SK-N-SH (cell line): ENCODE measurements around the gene SLC8B1. TPM values are rescaled to one million over a fixed set of nuclear protein-coding genes. Genes with fewer than 3 reads are reported as not detected.

ENCODE experiments used
- CTCF ChIA-PET: fragments of 300-600, 350-600 bp; formaldehyde crosslinking; extraction: SDS; loops from one replicate; lab custom pipeline; 2021; lab: Yijun Ruan, JAX
- POLR2A ChIA-PET: fragments of 350-600 bp; sonication (Branson Sonifier 250); formaldehyde crosslinking; extraction: SDS; loops from one replicate; lab custom pipeline; 2020; ENCODE audit warnings: antibody characterized with exemption, inconsistent platforms; lab: Yijun Ruan, JAX
- DNase-seq: peaks from one replicate; pipeline ENCODE4 v3.0.0; 2012
- H2AFZ ChIP-seq: fragments of 200-600 bp; sonication (generic); 2 replicates; pipeline ENCODE4 v1.8.1; 2016; ENCODE audit warnings: antibody characterized with exemption, mild to moderate bottlenecking, low read depth
- H3F3A ChIP-seq: fragments of 200-600 bp; sonication (generic); replicated peaks from 2 replicates; pipeline ENCODE3; 2016; ENCODE audit warnings: antibody characterized with exemption, mild to moderate bottlenecking; ENCODE audit not compliant: insufficient read depth
- H3K27ac ChIP-seq, 2 experiments: fragments of 200-500 bp in 1 of 2; fragments of 200-600 bp in 1 of 2; sonication (Bioruptor generic) in 1 of 2; sonication (generic), shearing (Covaris generic) in 1 of 2; 2 replicates each; pipeline versions ENCODE4 v1.5.1 to v1.6.1; 2014 to 2016; ENCODE audit warnings: low read depth in 2 of 2, inconsistent platforms in 1 of 2, low read length in 1 of 2, mild to moderate bottlenecking in 1 of 2, mixed read lengths in 1 of 2
- H3K27me3 ChIP-seq: fragments of 200-600 bp; sonication (generic), shearing (Covaris generic); 2 replicates; pipeline ENCODE4 v1.6.1; 2016; ENCODE audit warnings: mixed run types; ENCODE audit not compliant: insufficient read depth
- H3K36me3 ChIP-seq, 2 experiments: fragments of 200-500 bp in 1 of 2; fragments of 200-600 bp in 1 of 2; sonication (Bioruptor generic) in 1 of 2; sonication (generic) in 1 of 2; replicated peaks in 1 of 2; 2 replicates each; pipeline versions ENCODE3 to v1.5.1; 2014 to 2016; ENCODE audit warnings: low read length in 1 of 2, mild to moderate bottlenecking in 1 of 2; ENCODE audit not compliant: insufficient read depth in 2 of 2, control insufficient read depth in 1 of 2
- H3K4me1 ChIP-seq, 2 experiments: fragments of 200-500 bp in 1 of 2; fragments of 200-600 bp in 1 of 2; sonication (Bioruptor generic) in 1 of 2; sonication (generic), shearing (Covaris generic) in 1 of 2; 2 replicates each; pipeline versions ENCODE4 v1.5.1 to v1.6.1; 2014 to 2016; ENCODE audit warnings: low read depth in 1 of 2, low read length in 1 of 2, mixed run types in 1 of 2; ENCODE audit not compliant: insufficient read depth in 2 of 2, control insufficient read depth in 1 of 2
- H3K4me2 ChIP-seq: fragments of 200-600 bp; sonication (generic), shearing (Covaris generic); 2 replicates; pipeline ENCODE4 v1.6.1; 2017; ENCODE audit warnings: mixed run types
- H3K4me3 ChIP-seq, 2 experiments: fragments of 200-500 bp in 1 of 2; fragments of 200-600 bp in 1 of 2; sonication (Bioruptor generic) in 1 of 2; sonication (generic), shearing (Covaris generic) in 1 of 2; 2 replicates each; pipeline versions ENCODE4 v1.5.1 to v1.8.1; 2014 to 2016; ENCODE audit warnings: low read depth in 2 of 2, inconsistent platforms in 1 of 2, low read length in 1 of 2, mild to moderate bottlenecking in 1 of 2, mixed read lengths in 1 of 2, moderate library complexity in 1 of 2
- H3K79me2 ChIP-seq: fragments of 200-600 bp; sonication (generic); 2 replicates; pipeline ENCODE4 v1.8.1; 2017; ENCODE audit warnings: mild to moderate bottlenecking; ENCODE audit not compliant: insufficient read depth
- H3K9ac ChIP-seq: fragments of 200-600 bp; sonication (generic); 2 replicates; pipeline ENCODE4 v1.6.1; 2017; ENCODE audit warnings: mixed run types
- H3K9me2 ChIP-seq: fragments of 200-600 bp; sonication (generic); 2 replicates; pipeline ENCODE4 v1.6.1; 2017; ENCODE audit warnings: mixed run types
- H3K9me3 ChIP-seq: fragments of 200-600 bp; sonication (generic); 2 replicates; pipeline ENCODE4 v1.6.1; 2017; ENCODE audit warnings: mixed run types, mild to moderate bottlenecking, moderate library complexity
- H4K20me1 ChIP-seq: fragments of 200-600 bp; sonication (generic); 2 replicates; pipeline ENCODE4 v1.6.1; 2017; ENCODE audit warnings: mild to moderate bottlenecking, mixed run types; ENCODE audit not compliant: insufficient read depth
- CTCF ChIP-seq: fragments of 200-600 bp; sonication (generic); IDR thresholded peaks from 2 replicates; pipeline ENCODE4 v1.6.1; 2017; ENCODE audit warnings: antibody characterized with exemption, mild to moderate bottlenecking, moderate library complexity
- FOSL2 ChIP-seq: IDR thresholded peaks from 2 replicates; pipeline ENCODE4 v1.4.0; 2012; ENCODE audit warnings: low read depth, mild to moderate bottlenecking, moderate library complexity, borderline replicate concordance
- FOXM1 ChIP-seq: IDR thresholded peaks from 2 replicates; pipeline ENCODE4 v1.4.0; 2012; ENCODE audit warnings: low read depth, mild to moderate bottlenecking
- GABPA ChIP-seq: IDR thresholded peaks from 2 replicates; pipeline ENCODE4 v1.4.0; 2012; ENCODE audit warnings: low read depth, mild to moderate bottlenecking
- GATA2 ChIP-seq: sonication (generic); formaldehyde crosslinking; IDR thresholded peaks from 2 replicates; pipeline ENCODE4 v1.5.0; 2020; ENCODE audit warnings: mild to moderate bottlenecking, missing genetic modification reagents
- JUND ChIP-seq: IDR thresholded peaks from 2 replicates; pipeline ENCODE4 v1.4.0; 2012
- MAX ChIP-seq: IDR thresholded peaks from 2 replicates; pipeline ENCODE4 v1.4.0; 2012; ENCODE audit warnings: low read depth
- NFIC ChIP-seq: IDR thresholded peaks from 2 replicates; pipeline ENCODE4 v1.4.0; 2012; ENCODE audit warnings: borderline replicate concordance
- PBX3 ChIP-seq: IDR thresholded peaks from 2 replicates; pipeline ENCODE4; 2012
- POLR2AphosphoS5 ChIP-seq: IDR thresholded peaks from 2 replicates; pipeline ENCODE4 v1.6.1; 2012; ENCODE audit warnings: low read depth, low read length
- REST ChIP-seq: IDR thresholded peaks from 2 replicates; pipeline ENCODE4 v1.6.1; 2012; ENCODE audit warnings: mild to moderate bottlenecking, low read depth, low read length, moderate library complexity
- SIN3A ChIP-seq: IDR thresholded peaks from 2 replicates; pipeline ENCODE4 v1.6.1; 2012; ENCODE audit warnings: low read depth, mild to moderate bottlenecking, low read length, moderate library complexity, borderline replicate concordance
- TAF1 ChIP-seq: IDR thresholded peaks from 2 replicates; pipeline ENCODE4 v1.6.1; 2012; ENCODE audit warnings: low read depth, mild to moderate bottlenecking, low read length, moderate library complexity, borderline replicate concordance
- TCF12 ChIP-seq: IDR thresholded peaks from 2 replicates; pipeline ENCODE4 v1.4.0; 2012
- TEAD4 ChIP-seq: IDR thresholded peaks from 2 replicates; pipeline ENCODE4 v1.4.0; 2012; ENCODE audit warnings: mild to moderate bottlenecking, borderline replicate concordance; ENCODE audit not compliant: insufficient read depth
- USF1 ChIP-seq: IDR thresholded peaks from 2 replicates; pipeline ENCODE4 v1.4.0; 2012; ENCODE audit warnings: low read depth, borderline replicate concordance
- WGBS: methylation state at CpG from one replicate; pipeline ENCODE4 v1.1.6; 2017; ENCODE audit warnings: low lambda C conversion rate; 5-methylcytosine and 5-hydroxymethylcytosine counted together
- polyA plus RNA-seq, 3 experiments: library from polyadenylated mRNA; depleted of rRNA; stranded (reverse); fragments of >200 nt; gene quantifications; 2 replicates each; pipeline ENCODE4 v1.2.3, GENCODE V29; 2012

Gene SLC8B1
- polyA plus RNA-seq, 1 of the 3 experiments (the other 2 are of a cell fraction) = 12.0 TPM

- ChIA-PET POLR2A (no interaction called here), CTCF (interaction anchor here (1.1 kb wide), 1 partner anchor 13 kb away, joined by 4 read pairs; no protein-coding TSS in a partner anchor)
- no peaks in the 10 kb centered on the region for H3K9me2 ChIP-seq
- TF ChIP-seq POLR2AphosphoS5 (0 out of 2 replicates have a peak, but pooled peaks have one; percentile 18), JUND (no peak), FOSL2 (peak; percentile 56; the same call in 1 of the 2 replicates), MAX (0 out of 2 replicates have a peak, but pooled peaks have one; percentile 14), GABPA (no peak), SIN3A (no peak), TAF1 (no peak), GATA2 (no peak), TCF12 (no peak), FOXM1 (no peak), USF1 (no peak)
- no peaks in the 10 kb centered on the region for H3K27me3 ChIP-seq
- H3F3A ChIP-seq = peaks cover 3% of the 10 kb centered on the region
- peak overlapping the region; percentile 39 to 41; a peak in 2 of 4 replicates for H3K27ac ChIP-seq
- H3K9ac ChIP-seq = no peak overlapping the region
- peak; percentile 69 for DNase-seq
- 30% methylated on average over 11 of the region's 14 CpGs for WGBS
- no peak overlapping the region for H3K4me3 ChIP-seq
- H3K79me2 ChIP-seq = no peaks in the 10 kb centered on the region
- H4K20me1 ChIP-seq = no peaks in the 10 kb centered on the region
- H3K4me2 ChIP-seq = peak overlapping the region; percentile 57; the same call in 1 of the 2 replicates
- peak overlapping the region; percentile 73; the same call in 1 of the 2 replicates for H2AFZ ChIP-seq
- H3K9me3 ChIP-seq = no peaks in the 10 kb centered on the region
- H3K36me3 ChIP-seq = peaks cover 0 to 5% of the 10 kb centered on the region in 2 experiments
- H3K4me1 ChIP-seq = peaks cover 7 to 13% of the 10 kb centered on the region in 2 experiments; a peak in 3 of 4 replicates
Observed at GRCh38 chr12:113299619-113300237, 35.2 kb downstream of the SLC8B1 start.

- POLR2A ChIA-PET = no interaction called here
- Histone ChIP-seq H3K9me3 (no peaks in the 10 kb centered on the region), H3K79me2 (no peaks in the 10 kb centered on the region), H3K9ac (no peak overlapping the region), H4K20me1 (no peaks in the 10 kb centered on the region), H2AFZ (peak overlapping the region; percentile 73; the same call in 1 of the 2 replicates), H3K4me2 (peak overlapping the region; percentile 57; the same call in 1 of the 2 replicates), H3K4me1 (peaks cover 7 to 15% of the 10 kb centered on the region in 2 experiments; a peak in 3 of 4 replicates), H3K27ac (peak overlapping the region; percentile 39 to 41; a peak in 2 of 4 replicates), H3K36me3 (peaks cover 0 to 5% of the 10 kb centered on the region in 2 experiments), H3K27me3 (no peaks in the 10 kb centered on the region), H3F3A (peaks cover 3% of the 10 kb centered on the region), H3K9me2 (no peaks in the 10 kb centered on the region), H3K4me3 (no peak overlapping the region)
- CTCF ChIA-PET = interaction anchor here (1.1 kb wide), 1 partner anchor 14 kb away, joined by 4 read pairs; no protein-coding TSS in a partner anchor
- WGBS = 93% methylated on average over 14 of the region's 20 CpGs
- DNase-seq = no peak
- TF ChIP-seq PBX3 = no peak
- TF ChIP-seq CTCF = no peak
- no peak for TF ChIP-seq JUND
- no peak for TF ChIP-seq FOXM1
- TF ChIP-seq TCF12 = no peak
- no peak for TF ChIP-seq REST
- no peak for TF ChIP-seq TEAD4
- no peak for TF ChIP-seq NFIC
- no peak for TF ChIP-seq MAX
- no peak for TF ChIP-seq SIN3A
Observed at GRCh38 chr12:113298861-113299545, 35.9 kb downstream of the SLC8B1 start.
